ENCODE data around the gene FSHR. TPM values are rescaled to one million over a fixed set of nuclear protein-coding genes. Genes with fewer than 3 reads are reported as not detected.

FSHR gene
- total and polyA plus RNA-seq, 2 experiments from 2014 or later: not detected

DNA sequence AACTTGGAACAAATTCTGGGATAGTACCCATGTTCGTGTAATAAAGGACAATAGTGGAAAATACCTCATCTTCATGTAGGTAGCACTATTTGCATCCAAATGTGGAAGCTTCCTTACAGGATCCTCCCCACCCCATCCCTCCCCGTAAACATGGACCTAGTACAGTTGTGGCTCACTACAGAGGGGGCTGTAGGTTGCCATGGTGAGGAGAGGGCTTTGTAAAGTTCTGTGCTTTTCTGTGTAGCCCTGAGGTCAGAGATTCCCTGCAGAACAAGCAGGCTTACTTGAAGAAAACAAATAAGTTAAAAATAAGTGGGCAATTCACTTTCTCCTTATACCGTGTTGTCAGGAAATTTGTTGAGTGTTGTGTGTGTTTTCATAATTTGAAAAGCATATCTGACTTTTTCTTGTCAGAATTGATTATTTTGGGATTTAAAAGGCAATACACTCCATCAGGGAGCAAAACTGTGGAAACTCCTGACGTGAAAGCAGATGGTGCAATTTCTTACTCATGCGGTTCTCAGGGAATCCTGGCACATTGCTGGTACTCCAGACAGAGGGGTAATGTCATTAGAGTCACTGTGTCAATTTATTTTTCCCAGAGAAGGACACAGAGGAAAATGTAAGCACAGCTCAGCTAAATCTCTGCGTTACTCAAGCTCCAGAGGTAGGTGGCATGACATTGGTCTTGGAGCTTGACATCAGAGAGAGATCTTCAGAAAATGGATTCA lies 224.6 kb downstream of the FSHR start:
- no peak overlapping the region for H3K27ac Mint-ChIP-seq
- ATAC-seq (no peak), DNase-seq (ENCODE audit: low spot score) (no peak)
- no peaks in the 10 kb centered on the region for H3K79me2 ChIP-seq (replicated peaks; ENCODE audit: insufficient read depth)
- no peak overlapping the region for H3K4me3 Mint-ChIP-seq
- H3K27me3 Mint-ChIP-seq (ENCODE audit: insufficient read depth, low read depth, poor library complexity): no peaks in the 10 kb centered on the region
- H3K27me3 ChIP-seq (ENCODE audit: insufficient read depth): no peaks in the 10 kb centered on the region
- no peaks in the 10 kb centered on the region for H3F3A ChIP-seq (replicated peaks; ENCODE audit: low read depth)
- H4K20me1 ChIP-seq (replicated peaks; ENCODE audit: insufficient read depth): no peaks in the 10 kb centered on the region
- H3K4me3 ChIP-seq: no peak overlapping the region
- peak overlapping the region; percentile 63; the same call in 1 of the 2 replicates for H2AFZ ChIP-seq
- peaks cover 12% of the 10 kb centered on the region; the same call in 2 of the 3 replicates for H3K4me1 Mint-ChIP-seq
- no peak overlapping the region for H3K4me2 ChIP-seq
- H3K9me3 Mint-ChIP-seq: peaks cover 5% of the 10 kb centered on the region; the same call in 2 of the 3 replicates
- no peaks in the 10 kb centered on the region for H3K36me3 Mint-ChIP-seq (ENCODE audit: low read depth)
- peaks cover 7% of the 10 kb centered on the region for H3K4me1 ChIP-seq (ENCODE audit: insufficient read depth)
- H3K27ac ChIP-seq (ENCODE audit: low read depth): no peak overlapping the region
- H3K9me2 ChIP-seq (ENCODE audit: insufficient read depth): peaks cover 9% of the 10 kb centered on the region
- TF ChIP-seq, protein P1, sequence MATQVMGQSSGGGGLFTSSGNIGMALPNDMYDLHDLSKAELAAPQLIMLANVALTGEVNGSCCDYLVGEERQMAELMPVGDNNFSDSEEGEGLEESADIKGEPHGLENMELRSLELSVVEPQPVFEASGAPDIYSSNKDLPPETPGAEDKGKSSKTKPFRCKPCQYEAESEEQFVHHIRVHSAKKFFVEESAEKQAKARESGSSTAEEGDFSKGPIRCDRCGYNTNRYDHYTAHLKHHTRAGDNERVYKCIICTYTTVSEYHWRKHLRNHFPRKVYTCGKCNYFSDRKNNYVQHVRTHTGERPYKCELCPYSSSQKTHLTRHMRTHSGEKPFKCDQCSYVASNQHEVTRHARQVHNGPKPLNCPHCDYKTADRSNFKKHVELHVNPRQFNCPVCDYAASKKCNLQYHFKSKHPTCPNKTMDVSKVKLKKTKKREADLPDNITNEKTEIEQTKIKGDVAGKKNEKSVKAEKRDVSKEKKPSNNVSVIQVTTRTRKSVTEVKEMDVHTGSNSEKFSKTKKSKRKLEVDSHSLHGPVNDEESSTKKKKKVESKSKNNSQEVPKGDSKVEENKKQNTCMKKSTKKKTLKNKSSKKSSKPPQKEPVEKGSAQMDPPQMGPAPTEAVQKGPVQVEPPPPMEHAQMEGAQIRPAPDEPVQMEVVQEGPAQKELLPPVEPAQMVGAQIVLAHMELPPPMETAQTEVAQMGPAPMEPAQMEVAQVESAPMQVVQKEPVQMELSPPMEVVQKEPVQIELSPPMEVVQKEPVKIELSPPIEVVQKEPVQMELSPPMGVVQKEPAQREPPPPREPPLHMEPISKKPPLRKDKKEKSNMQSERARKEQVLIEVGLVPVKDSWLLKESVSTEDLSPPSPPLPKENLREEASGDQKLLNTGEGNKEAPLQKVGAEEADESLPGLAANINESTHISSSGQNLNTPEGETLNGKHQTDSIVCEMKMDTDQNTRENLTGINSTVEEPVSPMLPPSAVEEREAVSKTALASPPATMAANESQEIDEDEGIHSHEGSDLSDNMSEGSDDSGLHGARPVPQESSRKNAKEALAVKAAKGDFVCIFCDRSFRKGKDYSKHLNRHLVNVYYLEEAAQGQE (IDR thresholded peaks at IDR 0.05; ENCODE audit: unreplicated experiment): no peak
- no peak for TF ChIP-seq STAT1 (IDR thresholded peaks at IDR 0.05; ENCODE audit: unreplicated experiment)
- no peaks in the 10 kb centered on the region for H3K36me3 ChIP-seq (ENCODE audit: insufficient read depth)

GRCh38 chr2:48927355-48927754 lies 227.0 kb downstream of the FSHR start:
- peaks cover 11% of the 10 kb centered on the region; the same call in 2 of the 3 replicates for H3K9me3 Mint-ChIP-seq
- Histone ChIP-seq H3K36me3 (ENCODE audit: insufficient read depth) (no peaks in the 10 kb centered on the region), H4K20me1 (replicated peaks; ENCODE audit: insufficient read depth) (no peaks in the 10 kb centered on the region), H2AFZ (no peak overlapping the region), H3K79me2 (replicated peaks; ENCODE audit: insufficient read depth) (no peaks in the 10 kb centered on the region), H3K4me3 (no peak overlapping the region), H3F3A (replicated peaks; ENCODE audit: low read depth) (no peaks in the 10 kb centered on the region), H3K4me1 (ENCODE audit: insufficient read depth) (peaks cover 7% of the 10 kb centered on the region), H3K4me2 (no peak overlapping the region), H3K27ac (ENCODE audit: low read depth) (no peak overlapping the region), H3K9me2 (ENCODE audit: insufficient read depth) (peaks cover 9% of the 10 kb centered on the region), H3K27me3 (ENCODE audit: insufficient read depth) (no peaks in the 10 kb centered on the region)
- peaks cover 12% of the 10 kb centered on the region; the same call in 2 of the 3 replicates for H3K4me1 Mint-ChIP-seq
- H3K27me3 Mint-ChIP-seq (ENCODE audit: insufficient read depth, low read depth, poor library complexity): no peaks in the 10 kb centered on the region
- no peak overlapping the region for H3K4me3 Mint-ChIP-seq
- DNase-seq (ENCODE audit: low spot score): no peak
- no peaks in the 10 kb centered on the region for H3K36me3 Mint-ChIP-seq (ENCODE audit: low read depth)
- H3K27ac Mint-ChIP-seq: no peak overlapping the region
- ATAC-seq: no peak
- TF ChIP-seq NANOG (IDR thresholded peaks at IDR 0.05; ENCODE audit: borderline replicate concordance) (no peak), ZNF114 (CRISPR knock-in tag; IDR thresholded peaks at IDR 0.05) (no peak), ZNF331 (CRISPR knock-in tag; IDR thresholded peaks at IDR 0.05; ENCODE audit: low read depth) (no peak), CTCF (conservative IDR thresholded peaks at IDR 0.05; ENCODE audit: low read depth in 2 of 2) (no peak)
- TF ChIP-seq, protein P1 (IDR thresholded peaks at IDR 0.05; ENCODE audit: unreplicated experiment): no peak
